NCI-H460 (cell line): ENCODE measurements around the gene RAET1E. TPM values are rescaled to one million over a fixed set of nuclear protein-coding genes. Genes with fewer than 3 reads are reported as not detected.
A peak's percentile ranks its signal among the peaks of the same experiment; 100 is the strongest.
"Not testable (repeated sequence)": the region's sequence is repeated elsewhere in the genome, so short reads cannot be mapped to it uniquely, and the experiment has no call there.

Experiments
- DNase-seq: peaks from one replicate; pipeline ENCODE4 v3.0.0-alpha.2; 2016; ENCODE audit warnings: low read depth; ENCODE audit errors: extremely low read depth
- total RNA-seq: library from RNA; depleted of rRNA; stranded (reverse); fragments of >200 nt; shearing (Covaris generic); gene quantifications from 2 replicates; pipeline ENCODE4 v1.2.3, GENCODE V29; 2014

RAET1E gene
- total RNA-seq, 1 experiment from 2014 or later = 9.9 TPM

DNA sequence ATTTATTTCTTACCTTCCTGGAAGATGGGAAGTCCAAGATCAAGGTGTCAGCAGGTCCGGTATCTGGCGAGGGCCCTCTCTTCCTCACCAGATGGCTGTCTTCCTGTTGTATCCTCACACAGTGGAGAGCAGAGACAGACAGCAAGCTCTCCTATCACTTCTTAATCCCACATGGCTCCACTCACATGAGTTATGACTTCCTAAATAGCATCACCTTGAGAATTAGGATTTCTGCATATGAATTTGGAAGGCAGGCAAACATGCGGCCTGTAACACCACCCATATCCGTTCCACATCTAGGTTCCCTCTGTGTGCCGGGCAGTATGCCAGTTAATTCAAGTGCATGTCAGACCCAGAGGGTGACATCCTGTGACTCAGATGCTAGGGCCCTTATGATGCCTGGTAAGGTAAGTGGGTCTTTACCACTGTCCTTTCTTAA, 2.1 kb downstream of the RAET1E start:
- no peak for DNase-seq

DNA sequence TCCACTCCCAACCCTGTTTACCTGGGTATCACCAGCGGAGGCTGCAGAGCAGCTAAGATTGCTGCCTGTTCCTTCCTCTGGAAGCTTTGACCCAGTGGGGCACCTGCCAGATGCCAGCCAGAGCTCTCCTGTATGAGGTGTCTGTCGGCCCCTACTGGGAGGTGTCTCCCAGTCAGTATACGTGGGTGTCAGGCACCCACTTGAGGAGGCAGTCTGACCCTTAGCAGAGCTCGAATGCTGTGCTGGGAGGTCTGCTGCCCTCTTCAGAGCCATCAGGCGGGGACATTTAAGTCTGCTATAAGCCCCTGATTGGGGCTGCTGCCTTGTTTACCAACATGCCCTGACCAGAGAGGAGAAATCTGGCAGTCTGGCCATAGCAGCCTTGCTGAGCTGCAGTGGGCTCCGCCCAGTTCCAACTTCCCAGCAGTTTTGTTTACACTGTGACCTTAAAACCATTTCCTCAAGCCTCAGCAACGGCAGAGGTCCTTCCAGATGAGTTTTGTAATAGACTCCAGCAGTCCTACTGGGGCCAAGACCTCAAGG, 2.8 kb downstream of the RAET1E start:
- DNase-seq = no peak

DNA sequence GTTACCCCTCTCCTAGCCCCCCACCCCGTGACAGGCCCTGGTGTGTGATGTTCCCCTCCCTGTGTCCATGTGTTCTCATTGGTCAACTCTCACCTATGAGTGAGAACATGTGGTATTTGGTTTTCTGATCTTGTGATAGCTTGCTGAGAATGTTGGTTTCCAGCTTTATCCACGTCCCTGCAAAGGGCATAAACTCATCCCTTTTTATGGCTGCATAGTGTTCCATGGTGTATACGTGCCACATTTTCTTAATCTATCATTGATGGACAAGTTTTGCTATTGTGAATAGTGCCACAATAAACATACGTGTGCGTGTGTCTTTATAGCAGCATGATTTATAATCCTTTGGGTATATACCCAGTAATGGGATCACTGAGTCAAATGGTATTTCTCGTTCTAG, 6.0 kb downstream of the RAET1E start:
- not testable (repeated sequence) for DNase-seq

DNA sequence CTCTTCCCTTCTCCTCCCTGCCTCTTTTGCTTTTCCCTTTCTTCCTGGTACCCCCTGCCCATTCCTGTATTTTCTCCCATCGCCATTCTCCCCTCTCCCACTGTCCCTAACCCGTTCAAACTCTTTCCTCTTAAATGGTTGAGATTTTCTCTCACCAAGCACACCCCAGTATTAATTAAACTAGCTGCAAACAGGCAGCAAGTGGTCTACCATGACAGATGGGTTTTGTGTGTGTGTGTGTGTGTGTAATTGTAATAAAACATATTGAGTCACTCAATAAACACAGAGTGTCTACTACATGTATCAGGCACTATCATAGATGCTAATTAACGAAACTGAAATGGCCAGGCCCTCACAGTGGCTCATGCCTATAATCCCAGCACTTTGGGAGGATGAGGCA, 6.7 kb downstream of the RAET1E start:
- DNase-seq = no peak

DNA sequence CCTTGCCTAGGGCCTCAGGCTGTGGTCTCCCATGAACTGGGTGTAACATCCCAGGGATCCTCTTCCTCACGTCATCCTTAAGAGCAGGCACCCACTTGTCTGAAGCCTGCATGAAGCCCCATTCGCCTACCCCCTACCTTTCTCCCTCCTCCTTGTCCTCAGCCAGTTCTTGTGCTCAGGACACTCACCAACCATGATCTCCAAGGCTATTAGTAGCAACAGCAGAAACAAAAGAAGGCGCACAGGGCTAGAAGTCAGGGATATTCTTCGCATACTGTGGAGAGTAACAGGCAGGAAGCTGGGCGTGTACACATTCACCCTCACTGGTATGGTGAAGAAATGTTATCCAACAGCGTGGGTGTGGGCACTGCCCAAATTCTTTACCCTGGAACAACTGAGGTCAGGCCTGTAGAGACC, 7.3 kb downstream of the RAET1E start:
- DNase-seq = no peak

DNA sequence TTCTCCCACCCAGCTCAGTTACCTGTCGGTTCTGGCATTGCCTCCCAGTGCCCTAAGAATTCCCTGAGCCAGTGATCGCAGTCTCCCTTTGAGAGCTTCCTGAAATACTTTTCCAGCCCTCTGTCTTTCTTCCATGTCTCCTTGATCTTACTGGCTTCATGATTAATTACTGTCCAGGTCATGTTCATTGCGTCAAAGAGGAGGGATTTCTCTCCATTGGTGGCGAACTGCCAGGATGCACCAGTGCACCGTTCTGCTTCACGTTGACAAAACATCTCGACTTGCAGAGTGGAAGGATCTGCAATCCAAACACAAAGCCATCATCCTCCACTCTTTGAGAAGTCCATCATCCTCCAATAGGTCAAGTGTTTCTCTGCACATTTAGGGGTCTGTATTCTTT, 8.6 kb downstream of the RAET1E start:
- peak; percentile 72 for DNase-seq

DNA sequence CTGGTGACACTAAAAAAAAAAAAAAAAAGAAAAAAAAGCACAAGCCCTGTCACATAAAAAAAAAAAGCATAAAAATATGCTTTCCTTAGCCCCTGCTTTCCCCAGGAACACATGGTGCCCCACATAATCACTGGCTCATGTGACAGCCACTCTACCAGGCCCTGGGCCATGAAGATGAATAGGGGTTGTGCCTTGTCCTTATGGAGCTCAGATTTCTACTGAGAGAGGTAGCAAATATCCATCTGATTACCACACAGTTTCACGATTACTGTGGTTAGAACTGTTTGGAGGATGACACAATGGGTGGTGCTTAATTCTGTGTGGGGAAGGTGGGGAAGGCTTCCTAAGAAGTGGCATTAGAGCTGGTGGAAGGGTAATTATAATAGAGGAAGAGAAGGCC, 9.3 kb downstream of the RAET1E start:
- no peak for DNase-seq

DNA sequence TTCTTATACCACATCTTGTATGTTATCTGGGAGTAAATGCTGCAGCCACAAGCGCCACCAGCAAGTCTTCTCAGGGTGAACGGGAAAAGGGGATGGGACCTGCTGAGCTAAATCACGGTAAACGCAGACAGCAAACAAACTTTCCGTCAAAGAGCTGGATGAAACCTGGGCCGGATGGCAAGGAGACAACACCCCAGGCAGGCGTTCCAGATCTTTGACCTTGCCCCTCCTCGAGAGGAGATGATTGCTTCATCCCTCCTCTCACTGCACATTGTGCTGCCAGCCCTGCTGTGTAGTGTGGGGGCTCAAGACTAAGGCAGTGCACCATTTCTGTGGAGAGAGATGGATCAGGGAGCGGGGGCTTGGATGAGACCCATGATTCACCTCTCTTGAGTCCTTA, 9.8 kb downstream of the RAET1E start:
- DNase-seq = no peak

DNA sequence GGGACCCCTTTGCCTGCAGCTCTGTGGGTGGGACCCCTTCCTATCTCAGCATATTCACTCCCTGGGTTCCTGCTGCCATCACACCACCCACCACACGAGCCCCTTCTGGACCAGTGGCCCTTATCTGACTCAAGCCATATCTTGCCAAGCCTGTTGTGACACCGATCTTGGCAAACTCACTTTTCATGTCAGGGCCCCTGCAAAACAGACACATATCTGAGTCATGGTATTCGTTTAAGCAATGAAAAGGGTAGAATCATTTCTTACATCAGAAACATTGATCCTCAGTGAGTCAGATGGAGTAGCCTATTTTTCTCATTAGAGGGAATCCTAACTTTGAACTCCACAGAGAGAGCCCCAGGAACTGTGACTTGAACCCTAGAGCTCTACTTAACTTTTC, 10.6 kb downstream of the RAET1E start:
- no peak for DNase-seq

DNA sequence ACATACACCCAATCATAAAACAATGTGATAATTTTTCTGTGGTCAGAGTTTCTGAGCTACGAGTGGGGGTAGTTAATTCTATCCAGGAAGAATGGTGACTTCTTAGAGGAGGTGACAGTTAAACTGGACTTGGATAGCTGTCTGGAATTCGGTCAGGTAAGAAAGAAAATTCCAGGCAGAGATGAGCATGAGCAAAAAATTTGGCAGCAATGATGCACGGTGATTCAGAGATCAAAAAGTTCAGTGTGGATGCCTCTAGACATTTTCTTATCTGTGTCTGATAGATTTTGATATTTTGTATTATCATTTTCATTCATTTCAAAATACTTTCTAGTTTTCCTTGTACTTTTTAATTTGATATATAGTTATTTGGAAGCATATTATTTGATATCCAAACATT, 12.0 kb downstream of the RAET1E start:
- no peak for DNase-seq

DNA sequence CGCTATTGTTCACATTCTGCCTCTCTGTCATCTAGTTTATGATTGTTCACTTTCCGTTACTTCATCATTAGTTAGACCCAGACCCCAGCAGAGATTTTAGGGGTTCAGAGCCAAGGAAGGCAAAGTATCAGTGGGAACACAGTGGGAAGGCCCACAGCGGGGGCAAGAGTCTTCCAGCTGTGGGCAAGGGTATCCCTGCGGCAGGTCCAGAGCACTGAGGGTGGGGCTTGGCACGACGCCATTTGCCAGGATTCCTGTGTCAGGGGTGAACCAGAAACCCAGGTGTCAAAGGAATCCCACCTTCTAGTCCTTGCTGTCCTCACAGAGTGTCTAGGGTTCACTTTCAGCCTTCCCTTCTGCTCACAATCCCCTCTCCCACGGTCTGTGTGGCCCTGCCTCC, 13.3 kb downstream of the RAET1E start:
- no peak for DNase-seq

DNA sequence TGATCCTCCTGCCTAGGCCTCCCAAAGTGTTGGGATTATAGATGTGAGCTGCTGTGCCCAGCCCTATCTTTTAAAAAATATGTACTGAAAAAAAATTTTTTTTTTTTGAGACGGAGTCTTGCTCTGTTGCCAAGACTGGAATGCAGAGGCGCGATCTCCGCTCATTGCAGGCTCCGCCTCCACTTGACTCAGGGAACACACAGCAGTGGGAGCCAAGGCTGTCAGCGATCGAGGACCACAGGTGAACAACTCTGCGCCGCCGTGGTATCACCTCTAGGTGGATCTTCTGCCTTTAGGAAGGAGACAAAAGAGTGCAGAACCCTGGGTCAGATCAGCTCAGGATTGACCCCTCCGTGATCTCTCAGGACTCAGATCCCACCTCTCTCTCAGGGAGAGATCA, 13.7 kb downstream of the RAET1E start:
- no peak for DNase-seq

DNA sequence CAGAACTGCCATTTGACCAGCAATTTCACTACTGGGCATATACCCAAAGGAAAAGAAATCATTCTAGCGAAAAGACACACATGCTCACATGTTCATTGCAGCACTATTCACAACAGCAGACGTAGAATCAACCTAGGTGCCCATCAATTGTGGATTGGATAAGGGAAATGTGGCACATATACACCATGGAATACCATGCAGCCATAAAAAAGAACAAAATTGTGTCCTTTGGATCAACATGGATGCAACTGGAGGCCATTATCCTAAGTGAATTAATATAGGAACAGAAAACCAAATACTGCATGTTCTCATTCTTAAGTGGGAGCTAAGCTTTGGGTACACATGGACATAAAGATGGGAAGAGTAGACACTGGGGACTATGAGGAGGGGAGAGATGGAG, 16.1 kb downstream of the RAET1E start:
- DNase-seq = no peak

DNA sequence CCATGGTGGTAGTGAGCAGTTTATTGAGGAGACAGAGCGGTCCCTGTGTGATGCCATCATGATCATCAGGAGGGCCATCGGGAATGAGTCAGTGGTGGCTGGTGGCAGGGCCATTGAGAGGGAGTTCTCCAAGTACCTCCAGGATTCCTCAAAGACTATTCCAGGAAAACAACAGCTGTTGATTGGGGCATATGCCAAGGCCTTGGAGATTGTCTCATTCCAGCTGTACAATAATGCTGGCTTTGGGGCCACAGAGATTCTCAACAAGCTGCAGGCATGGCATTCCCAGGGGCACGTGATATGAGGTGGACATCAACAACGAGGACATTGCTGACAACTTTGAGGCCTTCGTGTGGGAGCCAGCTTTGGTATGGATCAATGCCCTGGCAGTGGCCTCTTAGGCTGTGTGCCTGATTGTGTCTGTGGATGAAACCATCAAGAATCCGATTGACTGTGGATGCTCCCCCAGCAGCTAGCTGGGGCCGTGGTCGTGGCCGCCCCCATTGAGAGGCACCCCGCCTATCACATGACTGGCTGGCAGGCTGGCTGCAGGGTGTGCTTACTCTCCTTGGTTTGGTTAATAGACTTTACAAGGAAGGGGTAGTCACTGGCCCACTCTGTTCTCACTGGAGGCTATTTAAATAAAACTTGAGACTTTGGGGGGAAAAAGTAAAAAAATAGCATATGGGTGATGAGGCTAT, 16.7 kb downstream of the RAET1E start:
- DNase-seq = no peak

DNA sequence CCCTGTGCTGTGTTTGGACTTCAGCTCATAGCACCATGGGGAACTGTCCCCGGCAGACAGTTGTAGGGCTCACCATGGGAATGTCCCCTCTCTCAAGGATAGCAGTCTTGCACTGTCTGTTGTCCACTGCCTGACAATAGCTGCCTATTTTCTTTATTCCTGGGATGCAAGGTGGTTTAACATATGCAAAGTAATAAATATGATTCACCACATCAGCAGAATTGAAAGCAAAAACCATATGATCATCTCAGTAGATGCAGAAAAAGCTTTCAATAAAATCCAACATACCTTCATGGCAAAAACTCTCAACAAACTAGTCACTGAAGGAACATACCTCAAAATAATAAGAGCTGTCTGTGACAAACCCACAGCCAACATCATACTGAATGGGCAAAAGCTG, 20.3 kb downstream of the RAET1E start:
- DNase-seq = no peak

DNA sequence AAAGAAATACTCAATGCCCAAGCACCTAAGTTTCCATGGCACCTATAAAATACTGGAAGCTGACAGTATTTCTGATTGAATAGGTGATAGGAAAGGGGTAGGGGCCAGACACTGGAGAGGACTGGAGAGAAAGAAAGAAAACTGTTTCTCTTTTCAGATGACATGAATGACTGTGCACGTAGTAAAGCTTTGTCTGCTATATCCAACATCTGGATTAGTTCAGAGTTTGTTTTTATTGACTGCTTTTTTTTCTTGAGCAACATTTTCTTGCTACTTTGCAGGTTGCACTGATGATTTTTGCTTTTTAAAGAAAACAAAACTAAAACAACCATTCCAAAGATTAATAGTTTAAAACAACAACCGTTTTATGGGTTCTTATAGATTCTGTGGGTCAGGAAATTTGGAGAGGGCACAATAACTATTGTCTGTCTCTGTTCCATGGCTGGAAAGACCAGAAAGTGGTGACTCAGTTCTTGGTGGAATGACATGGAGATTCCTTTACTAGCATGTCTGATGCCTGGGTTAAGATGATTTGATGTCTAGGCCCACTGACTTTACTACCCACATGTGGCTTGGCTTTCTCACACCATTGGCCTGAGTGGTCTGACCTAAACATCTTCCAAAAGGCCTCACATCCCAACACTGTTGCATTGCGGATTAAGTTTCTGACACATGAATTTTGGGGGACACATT, 21.5 kb downstream of the RAET1E start:
- no peak for DNase-seq

DNA sequence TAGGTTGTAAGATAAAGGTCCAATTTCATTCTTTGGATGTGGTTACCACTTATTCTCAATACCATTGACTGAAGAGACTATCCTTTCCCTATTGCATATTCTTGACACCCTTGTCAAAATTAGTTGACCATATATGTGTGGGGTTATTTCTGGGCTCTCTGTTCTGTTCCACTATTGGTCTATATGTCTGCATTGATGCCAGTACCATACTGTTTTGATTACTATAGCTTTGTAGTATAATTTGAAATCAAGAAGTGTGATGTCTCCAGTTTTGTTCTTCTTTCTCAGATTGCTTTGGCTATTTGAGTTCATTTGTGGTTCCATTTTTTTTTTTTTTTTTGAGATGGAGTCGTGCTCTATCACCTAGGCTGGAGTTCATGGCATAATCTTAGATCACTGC, 25.7 kb downstream of the RAET1E start:
- DNase-seq = no peak

DNA sequence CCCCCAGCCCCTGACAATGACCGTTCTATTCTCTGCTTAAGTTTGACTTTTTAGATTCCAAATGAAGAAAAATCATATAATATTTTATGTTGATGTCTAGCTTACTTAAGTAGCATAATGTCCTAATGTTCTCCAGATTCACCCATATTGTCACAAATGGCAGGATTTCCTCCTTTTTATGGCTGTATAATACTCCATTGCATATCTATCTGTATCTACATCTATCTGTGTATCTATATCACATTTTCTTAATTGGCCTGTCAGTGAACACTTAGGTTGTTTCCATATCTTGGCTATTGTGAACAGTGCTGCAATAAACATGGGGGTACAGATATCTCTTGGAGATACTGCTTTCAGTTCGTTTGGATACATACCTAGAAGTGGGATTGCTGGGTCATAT, 26.7 kb downstream of the RAET1E start:
- DNase-seq = no peak

DNA sequence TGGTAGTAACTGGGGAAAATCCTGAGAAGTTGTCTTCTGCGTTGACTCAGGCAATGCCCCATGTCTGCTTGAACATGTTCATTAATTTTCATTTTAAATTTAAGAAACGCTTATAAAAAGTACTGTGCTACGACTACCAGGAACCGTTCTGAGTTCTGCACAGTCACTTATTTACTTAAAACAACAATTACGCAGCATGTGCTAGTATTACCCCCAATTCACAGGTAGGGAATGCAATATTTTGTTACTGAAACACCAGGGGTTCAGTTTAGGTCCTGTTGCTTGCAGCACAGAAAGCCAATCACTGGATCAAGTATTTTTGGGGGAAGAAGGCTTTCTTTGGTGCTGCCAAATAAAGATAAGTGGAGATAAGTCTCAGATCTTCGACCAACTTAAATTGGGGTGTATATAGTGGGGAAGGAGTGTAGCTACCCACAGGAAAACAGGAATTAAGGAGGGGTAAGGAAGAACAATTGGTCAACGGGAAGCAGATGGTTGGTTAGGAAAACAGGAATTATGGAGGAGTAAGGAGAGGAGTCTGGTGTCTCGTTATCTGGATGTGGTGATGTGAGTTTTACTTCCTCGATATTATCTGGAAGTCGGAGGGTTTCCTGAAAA, 28.5 kb downstream of the RAET1E start:
- no peak for DNase-seq

DNA sequence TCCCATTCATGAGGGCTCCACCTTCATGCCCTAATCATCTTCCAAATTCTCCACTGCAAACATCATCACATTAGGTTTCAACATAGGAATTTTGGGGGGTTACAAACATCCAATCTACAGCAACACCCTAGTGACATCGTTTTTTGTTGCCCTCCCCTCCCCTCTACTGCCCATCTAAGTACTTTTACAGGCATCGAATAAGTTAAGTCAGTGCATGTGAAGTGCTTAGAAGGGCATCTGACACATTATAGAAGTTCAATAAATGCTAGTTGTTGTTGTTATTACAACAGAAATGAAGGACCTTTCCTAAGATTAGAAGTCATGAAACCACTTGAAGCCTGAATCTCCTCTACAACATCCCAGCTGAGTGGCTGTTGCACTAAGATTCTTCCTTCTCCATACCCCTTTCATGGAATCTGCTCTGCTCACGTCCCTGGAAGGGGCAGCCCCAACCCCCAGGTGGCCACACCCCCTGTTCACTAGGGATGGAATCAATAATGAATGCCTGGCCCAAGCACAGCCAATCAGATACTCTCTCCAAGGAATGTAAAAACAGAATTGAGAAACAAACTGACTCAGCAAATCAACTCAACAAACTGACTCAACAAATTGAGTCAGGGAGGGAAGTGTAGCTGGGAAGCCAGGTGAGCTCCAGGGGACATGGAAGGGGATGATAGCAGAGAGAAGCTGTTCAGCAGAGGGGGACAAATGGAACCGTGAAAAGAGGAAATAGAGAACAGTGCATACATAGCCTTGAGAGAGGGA, 29.9 kb downstream of the RAET1E start:
- no peak for DNase-seq
